ENCODE data around the gene HOXC13.

- TF ChIP-seq, protein P1, sequence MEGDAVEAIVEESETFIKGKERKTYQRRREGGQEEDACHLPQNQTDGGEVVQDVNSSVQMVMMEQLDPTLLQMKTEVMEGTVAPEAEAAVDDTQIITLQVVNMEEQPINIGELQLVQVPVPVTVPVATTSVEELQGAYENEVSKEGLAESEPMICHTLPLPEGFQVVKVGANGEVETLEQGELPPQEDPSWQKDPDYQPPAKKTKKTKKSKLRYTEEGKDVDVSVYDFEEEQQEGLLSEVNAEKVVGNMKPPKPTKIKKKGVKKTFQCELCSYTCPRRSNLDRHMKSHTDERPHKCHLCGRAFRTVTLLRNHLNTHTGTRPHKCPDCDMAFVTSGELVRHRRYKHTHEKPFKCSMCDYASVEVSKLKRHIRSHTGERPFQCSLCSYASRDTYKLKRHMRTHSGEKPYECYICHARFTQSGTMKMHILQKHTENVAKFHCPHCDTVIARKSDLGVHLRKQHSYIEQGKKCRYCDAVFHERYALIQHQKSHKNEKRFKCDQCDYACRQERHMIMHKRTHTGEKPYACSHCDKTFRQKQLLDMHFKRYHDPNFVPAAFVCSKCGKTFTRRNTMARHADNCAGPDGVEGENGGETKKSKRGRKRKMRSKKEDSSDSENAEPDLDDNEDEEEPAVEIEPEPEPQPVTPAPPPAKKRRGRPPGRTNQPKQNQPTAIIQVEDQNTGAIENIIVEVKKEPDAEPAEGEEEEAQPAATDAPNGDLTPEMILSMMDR (conservative IDR thresholded peaks at IDR 0.05; ENCODE audit: low read length) = no peak
- TF ChIP-seq EZH2phosphoT487 (IDR thresholded peaks at IDR 0.05; ENCODE audit: borderline replicate concordance, low read depth, low read length) = no peak
These were observed 13.9 kb upstream of the HOXC13 start for GRCh38 chr12:53924521-53925405.
